Pancreas (tissue), 10 donors: Measurements from ENCODE around the gene SRSF7. TPM values are rescaled to one million over a fixed set of nuclear protein-coding genes. Genes with fewer than 3 reads are reported as not detected.

Experiments
- ATAC-seq, 4 donors: fragments of 200-7000 bp; cut with Tn5 transposase; one replicate each; pipeline versions ENCODE4 v1.8.0 to v1.9.1; 2020; ENCODE audit warnings: mild to moderate bottlenecking in 4 of 4, moderate library complexity in 4 of 4
- DNase-seq, 6 donors: peaks; one replicate each; pipeline ENCODE4 v3.0.0-alpha.2; 2020
- FAIRE-seq: peaks from 2 replicates; lab custom pipeline; 2012; peaks lifted over from hg19 to GRCh38; lab: Jason Lieb, UNC
- H3K27ac ChIP-seq, 4 donors: fragments of 200-600 bp; sonication (generic); 1 replicate in 3 of 4; 2 replicates in 1 of 4; pipeline versions ENCODE4 v1.5.0 to v1.8.0; 2020
- H3K27me3 ChIP-seq, 4 donors: fragments of 200-600 bp; one replicate each; pipeline ENCODE4 v1.8.0; 2021
- H3K36me3 ChIP-seq, 3 donors: fragments of 200-600 bp; sonication (generic) in 1 of 3; one replicate each; pipeline versions ENCODE4 v1.5.0 to v1.8.0; 2020 to 2021
- H3K4me1 ChIP-seq, 3 donors: fragments of 200-600 bp; one replicate each; pipeline ENCODE4 v1.8.0; 2021
- H3K4me3 ChIP-seq, 4 donors: fragments of 200-600 bp; sonication (generic) in 2 of 4; one replicate each; pipeline versions ENCODE4 v1.5.0 to v1.8.0; 2020 to 2021
- H3K9me3 ChIP-seq, 4 donors: fragments of 200-600 bp; one replicate each; pipeline ENCODE4 v1.8.0; 2021
- CTCF ChIP-seq, 4 donors: fragments of 200-600 bp; sonication (generic) in 3 of 4; IDR thresholded peaks; one replicate each; pipeline versions ENCODE4 v1.5.0 to v1.8.0; 2021; ENCODE audit warnings: antibody characterized with exemption in 4 of 4
- WGBS, 2 donors: extraction: QIAGEN DNeasy Blood & Tissue Kit; methylation state at CpG; one replicate each; pipeline ENCODE4 v1.1.7; 2013; 5-methylcytosine and 5-hydroxymethylcytosine counted together
- intact Hi-C, 3 donors: fragments of 100-400 bp; cut with DNase I; formaldehyde crosslinking; loops; one replicate each; pipeline versions ENCODE4 v1.11.1 to v1.14.2; 2022
- polyA plus RNA-seq, 2 donors: library from polyadenylated mRNA; stranded (reverse); fragments of 200-250 nt; gene quantifications; one replicate each; pipeline ENCODE4 v1.2.3, GENCODE V29; 2013
- total RNA-seq, 6 donors: library from RNA; stranded (reverse); fragmentation: NEBNext Ultra II Directional in 4 of 6; extraction: Animal tissue kit (Norgen Biotek cat#: 25700) in 4 of 6; gene quantifications; one replicate each; pipeline versions ENCODE4 v1.2.1 to v1.2.4, GENCODE V29; 2021 to 2023
- donor health status: healthy with polysubstance abuse.
- donor health status: DM: no; HTN: no; CAD: no; lungs with moderate emphysema.
- donor health status: DM: no; HTN: no; CAD: no.
- donor health status: control.
- donor health status: control.
- donor health status: Bipolar disorder and iron deficiency.
- donor health status: DM: yes; HTN: yes; CAD: no.
- donor health status: DM: no; HTN: no; CAD: no.
- donor health status: DM: no; HTN: no; CAD: no.
- donor health status: DM: yes; HTN: yes; CAD: no.

Gene SRSF7
- total and polyA plus RNA-seq, 8 donors: 27.4 to 119 (median 47.6) TPM

GRCh38 chr2:38788306-38788705 lies 37.1 kb upstream of the SRSF7 start:
- ATAC-seq (no peak), FAIRE-seq (no peak), DNase-seq (no peak)
- intact Hi-C loops: no loop called here
- TF ChIP-seq CTCF (IDR thresholded peaks at IDR 0.05): no peak
- H3K27me3 ChIP-seq: no peaks in the 10 kb centered on the region
- H3K27ac ChIP-seq: no peak overlapping the region
- H3K4me3 ChIP-seq: no peak overlapping the region
- no peaks in the 10 kb centered on the region for H3K36me3 ChIP-seq
- WGBS, 2 donors: 83 to 84% methylated on average over 6 of the region's 6 CpGs
- no peaks in the 10 kb centered on the region for H3K9me3 ChIP-seq
- H3K4me1 ChIP-seq: peaks cover 0 to 9% (median 0%) of the 10 kb centered on the region in 3 donors

- Histone ChIP-seq H3K4me3 (no peak overlapping the region), H3K4me1 (peaks cover 0 to 14% (median 0%) of the 10 kb centered on the region in 3 donors), H3K36me3 (no peaks in the 10 kb centered on the region), H3K27me3 (no peaks in the 10 kb centered on the region), H3K9me3 (no peaks in the 10 kb centered on the region), H3K27ac (no peak overlapping the region)
- TF ChIP-seq CTCF (IDR thresholded peaks at IDR 0.05): no peak
- FAIRE-seq (no peak), DNase-seq (no peak), ATAC-seq (no peak)
- intact Hi-C loops: no loop called here
Measured at GRCh38 chr2:38783586-38783985, 32.4 kb upstream of the SRSF7 start.

GRCh38 chr2:38778687-38779082 lies 27.5 kb upstream of the SRSF7 start:
- DNase-seq (no peak), FAIRE-seq (no peak), ATAC-seq (no peak)
- TF ChIP-seq CTCF (IDR thresholded peaks at IDR 0.05): no peak
- intact Hi-C loops: no loop called here
- Histone ChIP-seq H3K4me1 (peaks cover 0 to 6% (median 0%) of the 10 kb centered on the region in 3 donors), H3K27me3 (no peaks in the 10 kb centered on the region), H3K9me3 (no peaks in the 10 kb centered on the region), H3K27ac (peak overlapping the region in 1 of 4 donors; percentile 41), H3K36me3 (no peaks in the 10 kb centered on the region), H3K4me3 (peak overlapping the region; percentile 19 to 76 (median 42))
- WGBS, 2 donors: 8 to 9% methylated on average over 8 of the region's 8 CpGs

GRCh38 chr2:38776531-38776930 lies 25.4 kb upstream of the SRSF7 start:
- intact Hi-C loops: no loop called here
- Histone ChIP-seq H3K27me3 (no peaks in the 10 kb centered on the region), H3K36me3 (no peaks in the 10 kb centered on the region), H3K9me3 (no peaks in the 10 kb centered on the region), H3K27ac (no peak overlapping the region), H3K4me3 (no peak overlapping the region), H3K4me1 (peaks cover 0 to 6% (median 0%) of the 10 kb centered on the region in 3 donors)
- TF ChIP-seq CTCF (IDR thresholded peaks at IDR 0.05): no peak
- FAIRE-seq: no peak
- DNase-seq: no peak
- ATAC-seq: no peak
- 74 to 77% methylated on average over 13 of the region's 13 CpGs for WGBS, 2 donors

GRCh38 chr2:38775921-38776225 lies 24.7 kb upstream of the SRSF7 start:
- intact Hi-C loops: no loop called here
- Histone ChIP-seq H3K36me3 (no peaks in the 10 kb centered on the region), H3K9me3 (no peaks in the 10 kb centered on the region), H3K27ac (no peak overlapping the region), H3K27me3 (no peaks in the 10 kb centered on the region), H3K4me1 (peaks cover 0 to 6% (median 0%) of the 10 kb centered on the region in 3 donors), H3K4me3 (no peak overlapping the region)
- no peak for TF ChIP-seq CTCF (IDR thresholded peaks at IDR 0.05)
- ATAC-seq (no peak), DNase-seq (no peak), FAIRE-seq (no peak)
- 71 to 75% methylated on average over 7 of the region's 7 CpGs for WGBS, 2 donors
